HG02623 (cell line): Measurements from ENCODE around the gene EEF1AKMT1.
"Not testable (repeated sequence)": the region's sequence is repeated elsewhere in the genome, so short reads cannot be mapped to it uniquely, and the experiment has no call there.

Source experiments
- ATAC-seq: cut with Tn5 transposase; IDR thresholded peaks from one replicate; pipeline ENCODE4 v1.9.1; 2021; ENCODE audit warnings: moderate library complexity; ENCODE audit not compliant: unreplicated experiment

EEF1AKMT1 gene

DNA sequence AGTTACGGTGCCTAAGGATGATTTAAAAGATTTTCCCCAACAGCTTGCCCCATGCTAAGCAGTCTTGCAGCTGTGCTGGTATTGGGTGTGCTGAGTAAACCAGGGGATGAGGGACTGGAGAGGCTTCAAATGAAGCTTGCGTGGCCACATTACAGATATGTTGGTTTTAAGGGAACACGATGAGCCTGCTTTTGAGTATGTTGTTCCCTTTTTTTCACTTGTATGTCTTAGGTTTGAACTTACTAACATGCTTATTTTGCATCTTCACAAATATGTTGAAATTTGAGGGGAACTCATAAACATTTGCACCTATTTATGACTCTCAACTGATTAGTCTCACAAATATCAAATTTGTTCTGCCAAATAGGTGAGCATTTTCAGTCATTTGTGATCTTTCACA is 72.3 kb downstream of the EEF1AKMT1 start:
- ATAC-seq = no peak

DNA sequence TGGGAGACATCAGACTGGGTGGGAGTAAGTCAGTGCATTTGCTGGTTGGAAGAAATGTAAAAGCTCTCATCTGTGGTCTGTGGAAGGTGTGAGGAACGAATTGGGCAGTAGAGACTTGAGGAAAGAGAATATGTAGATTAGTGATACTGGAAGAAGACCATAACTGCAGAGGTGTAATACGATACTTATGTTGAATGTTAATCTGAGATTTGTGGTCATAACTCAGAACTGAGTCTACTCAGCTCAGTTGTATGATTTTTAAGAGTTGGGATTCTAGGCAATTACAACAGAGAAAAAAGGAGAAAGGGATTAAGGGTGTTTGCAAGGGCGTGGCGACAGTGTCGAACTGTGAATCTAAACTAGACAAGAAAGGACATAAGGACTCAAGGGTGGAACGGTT is 73.5 kb downstream of the EEF1AKMT1 start:
- ATAC-seq = no peak

DNA sequence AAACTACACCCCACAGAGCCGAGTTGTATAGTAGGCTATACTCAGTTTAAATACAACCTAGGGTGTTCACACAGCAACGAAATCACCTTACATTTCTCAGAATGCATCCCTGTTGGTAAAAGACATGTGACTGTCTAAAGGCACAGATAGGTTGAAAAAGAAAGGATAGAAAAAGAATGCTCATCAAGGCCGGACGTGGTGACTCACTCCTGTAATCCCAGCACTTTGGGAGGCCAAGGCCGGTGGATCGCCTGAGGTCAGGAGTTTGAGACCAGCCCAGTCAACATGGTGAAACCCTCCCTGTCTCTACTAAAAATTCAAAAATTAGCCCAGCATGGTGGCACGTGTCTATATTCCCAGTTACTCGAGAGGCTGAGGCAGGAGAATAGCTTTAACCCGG is 74.0 kb downstream of the EEF1AKMT1 start:
- ATAC-seq = no peak

DNA sequence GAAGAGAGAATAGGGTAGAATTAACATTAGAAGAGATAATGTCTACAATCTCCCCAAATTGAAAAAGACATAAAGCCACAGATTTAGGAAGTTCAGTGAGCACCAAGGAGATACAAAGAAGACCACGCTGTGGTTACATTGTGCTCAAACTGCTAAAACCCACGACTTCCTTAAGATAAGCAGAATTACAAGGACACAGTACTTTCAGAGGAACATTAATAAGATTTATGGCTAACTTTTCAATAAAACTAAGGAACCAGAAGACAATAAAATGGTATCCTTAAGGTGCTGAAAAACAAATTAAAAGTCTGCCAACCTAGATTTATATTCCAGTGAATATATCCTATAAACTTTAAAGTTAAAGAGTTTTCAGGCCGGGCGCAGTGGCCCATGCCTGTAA is 77.7 kb downstream of the EEF1AKMT1 start:
- ATAC-seq = no peak

DNA sequence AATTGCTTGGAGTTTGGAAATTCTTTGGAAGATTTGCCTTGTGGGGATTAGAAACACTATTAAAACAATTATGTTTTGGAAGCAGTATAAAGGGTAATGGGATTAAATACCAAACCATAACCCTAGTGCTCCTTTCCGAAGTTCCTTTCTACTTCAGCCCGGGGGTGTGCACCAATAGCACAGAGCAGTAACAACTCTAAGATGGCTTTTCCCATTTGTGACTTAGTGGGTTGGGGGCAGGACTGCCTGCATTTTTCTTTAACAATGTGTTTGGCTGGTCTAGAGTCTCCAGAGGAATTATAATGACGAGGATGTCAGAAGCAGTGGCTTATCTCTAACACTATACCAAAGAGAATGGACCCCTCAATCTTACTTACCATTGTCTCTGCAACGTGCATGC is 82.1 kb downstream of the EEF1AKMT1 start:
- ATAC-seq = no peak

DNA sequence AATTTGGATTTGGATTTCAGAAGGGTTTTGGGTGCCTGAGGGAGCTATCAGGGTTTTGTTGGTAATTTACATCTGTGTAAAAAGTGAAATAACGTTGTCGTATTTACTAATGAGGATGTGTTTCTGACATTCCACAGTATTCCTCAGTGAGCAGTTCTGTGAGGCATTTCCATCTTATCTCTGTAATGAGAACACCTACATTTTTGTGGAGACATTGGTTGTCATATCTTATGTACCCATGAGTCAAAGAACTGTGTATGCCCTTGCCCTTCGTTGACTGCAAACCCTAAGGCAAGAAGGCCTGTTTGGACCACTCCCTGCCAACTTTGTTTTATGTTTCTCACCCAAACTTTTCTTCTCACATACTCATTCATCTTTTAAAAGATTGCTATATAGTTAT is 84.5 kb downstream of the EEF1AKMT1 start:
- no peak for ATAC-seq

DNA sequence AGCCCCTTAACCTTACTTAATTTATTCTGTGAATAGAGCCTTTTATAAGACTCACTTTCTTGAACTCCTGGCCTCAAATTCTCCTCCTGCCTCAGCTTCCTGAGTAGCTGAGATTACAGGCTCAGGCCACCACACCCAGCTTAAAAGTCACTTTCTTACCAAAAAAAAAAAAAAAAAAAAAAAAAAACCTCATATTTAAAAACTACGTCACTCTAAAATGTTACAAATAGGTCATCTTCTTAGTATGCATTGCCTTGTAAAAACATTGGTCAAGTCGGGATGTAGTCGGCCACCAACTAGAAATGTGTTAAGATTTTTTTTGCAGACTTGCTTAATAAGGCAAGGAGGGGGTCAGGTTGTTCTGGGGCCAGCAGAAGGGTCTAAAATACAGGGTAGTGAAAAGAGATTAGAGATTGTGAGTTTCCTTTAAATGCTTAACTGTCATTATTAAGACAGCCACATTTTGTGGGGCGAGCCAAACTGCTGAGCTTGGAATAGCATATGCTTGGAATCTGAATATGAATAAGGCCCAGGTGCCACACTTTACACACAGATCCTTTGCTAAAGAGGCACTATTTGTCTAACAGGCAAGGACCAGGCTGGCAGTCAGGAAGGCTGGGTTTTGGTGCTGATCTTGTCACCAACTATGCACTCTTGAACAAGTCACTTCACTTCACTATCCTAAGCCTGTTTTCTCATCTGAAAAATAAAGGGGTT is 86.7 kb downstream of the EEF1AKMT1 start:
- no peak for ATAC-seq

DNA sequence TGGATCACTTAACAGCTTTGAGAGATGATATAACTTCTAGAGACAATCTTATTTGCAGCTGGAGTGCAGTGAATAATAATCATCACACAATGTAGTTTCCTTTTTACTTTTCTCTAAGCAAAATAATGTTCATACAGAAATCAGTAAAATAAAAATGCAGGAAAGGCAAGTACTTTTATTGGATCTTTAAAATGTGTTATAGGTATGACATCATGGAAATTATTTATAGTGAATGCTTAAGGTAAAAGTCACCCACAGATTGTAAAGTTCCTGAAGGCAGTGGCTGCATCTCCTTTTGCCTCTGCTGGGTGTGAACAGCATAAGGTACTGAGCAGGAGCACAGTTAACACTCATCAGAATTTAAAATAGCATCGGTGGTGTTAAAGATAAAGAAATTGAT is 87.6 kb downstream of the EEF1AKMT1 start:
- no peak for ATAC-seq

DNA sequence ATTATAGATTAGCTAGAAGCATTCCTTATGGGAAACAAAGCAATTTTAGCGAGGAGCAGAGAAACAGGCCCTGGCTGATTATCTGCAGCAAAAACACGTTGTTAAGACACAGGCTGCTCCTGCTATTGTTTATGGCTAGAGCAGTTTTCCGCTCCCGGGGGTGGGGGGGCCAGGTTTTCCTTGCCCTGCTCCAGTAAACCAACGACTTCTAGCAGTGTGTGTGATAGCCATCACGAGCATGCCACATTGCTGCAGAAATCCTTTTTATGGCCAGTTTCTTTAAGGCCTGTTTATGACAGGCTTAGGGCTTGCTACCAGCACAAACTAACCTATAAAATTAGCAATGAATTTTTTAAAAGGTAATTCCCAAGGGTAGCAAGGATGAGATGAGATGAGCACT is 88.7 kb downstream of the EEF1AKMT1 start:
- ATAC-seq = no peak

DNA sequence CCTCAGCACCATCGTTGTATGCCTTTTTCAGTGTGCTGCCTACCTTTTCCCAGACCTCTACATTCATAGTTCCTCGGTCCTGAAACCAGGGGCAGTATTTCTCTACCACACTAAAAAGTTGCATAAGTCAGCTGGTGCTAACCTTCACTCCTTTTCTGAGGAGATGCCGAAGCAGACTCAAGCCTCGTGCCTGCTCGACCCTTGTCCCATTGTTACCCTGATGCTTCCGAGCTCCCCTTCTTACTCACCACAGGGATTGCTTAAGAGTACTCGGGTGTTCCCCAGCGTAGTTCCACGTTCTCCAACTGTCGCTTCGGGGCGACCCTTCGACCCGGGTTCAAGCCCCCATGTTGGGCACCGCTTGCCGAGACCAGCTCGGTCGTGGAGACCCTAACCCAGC is 89.2 kb downstream of the EEF1AKMT1 start:
- ATAC-seq = no peak

DNA sequence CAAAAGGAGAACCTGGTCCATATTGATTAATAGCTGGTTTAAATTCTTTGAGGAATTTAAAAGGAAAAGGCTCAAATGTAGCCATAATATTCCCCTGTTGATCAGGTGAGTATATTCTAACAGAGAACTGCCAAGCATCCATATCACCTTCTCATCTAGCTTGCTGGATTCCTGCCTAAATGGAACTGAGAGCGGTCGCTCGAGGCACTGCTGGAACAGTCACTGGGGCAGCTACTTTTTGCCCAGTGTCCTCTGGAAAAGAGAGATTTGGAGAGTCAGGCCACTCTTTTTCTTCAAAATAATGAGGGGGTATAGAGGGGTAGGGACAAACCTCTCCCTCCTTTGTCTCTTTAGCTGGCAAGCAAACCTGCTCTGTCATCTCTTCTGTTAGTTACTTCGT is 89.7 kb downstream of the EEF1AKMT1 start:
- no peak for ATAC-seq

DNA sequence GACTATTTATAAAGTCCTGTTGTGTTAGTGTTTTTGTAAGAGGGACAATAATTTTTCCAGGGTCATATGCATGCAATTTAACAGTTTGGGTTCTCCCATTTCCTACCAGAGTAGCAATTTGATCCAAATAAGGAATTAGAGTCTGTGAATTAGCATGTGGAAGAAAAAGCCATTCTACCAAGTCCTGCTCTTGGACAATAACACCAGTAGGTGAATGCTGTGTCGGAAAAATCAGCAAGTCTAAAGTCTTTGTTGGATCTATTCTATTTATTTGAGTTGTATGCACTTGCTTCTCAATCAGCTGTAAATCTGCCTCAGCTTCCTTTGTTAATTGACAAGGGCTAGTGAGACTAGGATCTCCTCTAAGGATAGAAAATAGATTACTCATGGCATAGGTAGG is 91.7 kb downstream of the EEF1AKMT1 start:
- ATAC-seq = no peak

DNA sequence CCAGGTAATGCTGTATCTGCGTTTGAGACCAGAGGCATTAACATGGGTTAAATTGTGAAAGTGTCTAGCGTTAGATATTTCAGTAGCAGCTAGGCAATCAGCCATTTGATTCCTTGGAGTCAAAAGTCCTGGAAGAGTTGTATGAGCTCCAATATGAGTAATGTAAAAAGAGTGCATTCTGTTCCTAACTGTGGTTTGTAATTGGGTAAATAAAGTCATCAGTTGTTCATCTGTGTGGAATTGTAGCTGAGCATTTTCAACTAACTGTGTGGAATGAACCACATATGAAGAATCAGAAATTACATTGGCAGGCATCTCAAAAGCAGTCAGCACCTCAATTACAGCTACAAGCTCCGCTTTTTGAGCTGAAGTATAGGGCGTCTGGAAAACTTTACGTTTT is 92.3 kb downstream of the EEF1AKMT1 start:
- ATAC-seq = not testable (repeated sequence)

DNA sequence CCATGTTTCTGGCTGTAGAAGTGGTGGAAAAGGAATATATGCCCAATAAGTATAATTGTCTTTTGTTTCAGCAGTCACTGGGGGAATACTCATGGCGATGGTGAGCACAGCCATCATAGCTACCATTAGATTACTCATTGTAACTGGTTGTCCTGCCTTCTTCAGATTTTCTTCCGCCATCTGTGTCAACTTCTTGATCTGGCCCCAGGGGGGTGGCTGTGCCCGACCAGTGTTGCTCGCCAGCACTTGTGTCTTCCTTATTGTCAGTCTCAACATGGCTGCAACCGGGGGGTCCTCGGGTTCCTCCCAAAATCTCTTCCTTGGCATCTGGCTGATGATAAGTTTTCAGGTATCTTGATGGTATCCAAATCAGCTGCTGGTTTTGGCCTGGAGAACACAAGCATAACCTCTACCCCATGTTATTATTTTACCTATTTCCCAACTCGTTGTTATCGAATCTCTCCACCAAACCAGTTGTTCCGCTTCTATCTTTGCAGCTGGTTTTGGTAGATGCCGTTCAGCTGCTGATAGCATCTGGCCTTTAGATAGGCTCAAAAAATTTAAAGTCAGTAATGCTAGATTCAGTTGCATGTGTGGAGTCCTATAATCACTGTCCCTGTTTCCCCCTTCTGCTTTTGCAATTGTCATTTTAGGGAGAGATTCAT is 93.2 kb downstream of the EEF1AKMT1 start:
- no peak for ATAC-seq

DNA sequence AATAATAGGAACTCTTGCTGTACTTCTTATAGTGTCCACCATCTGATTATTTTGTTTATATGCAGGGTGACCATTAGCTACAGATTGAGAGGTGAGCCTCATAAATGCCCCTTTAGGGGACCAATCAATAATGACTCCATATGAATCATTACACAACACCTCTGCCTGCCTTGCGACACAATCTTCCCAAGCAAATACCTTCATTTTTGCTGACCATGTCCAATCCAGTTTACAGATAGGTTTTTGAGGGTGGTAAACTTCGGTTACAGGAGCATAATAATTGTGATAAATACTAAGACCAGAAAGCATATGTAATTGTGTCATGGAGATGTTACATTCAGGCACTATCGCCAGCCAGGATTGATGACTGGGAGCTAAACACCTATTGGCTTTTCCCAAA is 93.9 kb downstream of the EEF1AKMT1 start:
- no peak for ATAC-seq
